ENCODE results near the gene SLC10A7. TPM values are rescaled to one million over a fixed set of nuclear protein-coding genes. Genes with fewer than 3 reads are reported as not detected.
A peak's percentile ranks its signal among the peaks of the same experiment; 100 is the strongest.

The SLC10A7 gene
- total RNA-seq, 8 experiments from 2014 or later, result 4.8 to 11.6 (median 9.3) TPM

DNA sequence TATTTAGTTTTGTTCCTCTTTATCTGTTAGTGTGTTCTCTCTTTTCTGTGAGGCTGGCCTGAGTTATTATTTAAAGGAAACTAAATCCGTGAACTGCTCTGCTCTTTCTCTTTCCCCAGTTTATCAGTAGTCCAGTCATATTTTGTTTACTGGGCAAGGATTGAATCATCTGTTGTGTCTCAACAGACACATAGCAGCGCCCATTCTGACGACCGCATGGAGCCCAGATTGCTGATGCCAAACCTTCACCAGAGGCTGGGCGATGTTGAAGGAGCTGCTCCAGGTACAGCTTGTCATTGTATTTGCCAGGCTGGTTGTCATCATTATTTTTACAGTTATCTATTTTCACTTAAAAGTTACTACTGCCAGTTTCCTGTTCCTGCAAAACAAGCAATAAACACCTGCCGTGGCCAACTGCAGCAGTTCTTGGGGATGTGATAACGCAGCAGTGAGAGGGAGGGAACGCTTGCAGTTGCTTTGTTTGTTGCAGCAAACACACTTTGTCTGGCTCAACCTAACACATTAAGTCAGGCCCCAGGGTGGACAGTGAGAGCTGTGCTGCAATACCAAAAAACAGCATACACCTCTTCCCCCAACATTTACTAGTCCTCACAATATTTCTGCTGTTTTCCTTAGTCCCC is 297.3 kb downstream of the SLC10A7 start:
- ATAC-seq (replicated peaks in 6 of 8), result peak in 1 of 8 experiments; percentile 28
- Histone ChIP-seq H3K4me1 (replicated peaks in 1 of 2) (no peaks in the 10 kb centered on the region), H3K4me3 (no peak overlapping the region), H3K27ac (no peak overlapping the region)
- 14 to 93% (median 74%) methylated on average over 2 to 7 of the region's 8 CpGs; no CpG with 5 or more reads in 1 of the 10 experiments for WGBS, 10 experiments
- in situ Hi-C loops (cut with MboI; ENCODE audit: low pct_unique_long_range_greater_than_20kb in 2 of 9, low sequenced_read_pairs in 9 of 9, unreplicated experiment in 9 of 9), result no loop called here

- WGBS, 10 experiments, result 25 to 87% (median 67%) methylated on average over 2 to 7 of the region's 8 CpGs
- peak in 2 of 8 experiments; percentile 33 to 52 for ATAC-seq (replicated peaks in 6 of 8)
- Histone ChIP-seq H3K4me1 (replicated peaks in 1 of 2) (no peaks in the 10 kb centered on the region), H3K27ac (no peak overlapping the region), H3K4me3 (no peak overlapping the region)
- in situ Hi-C loops (cut with MboI; ENCODE audit: low pct_unique_long_range_greater_than_20kb in 2 of 9, low sequenced_read_pairs in 9 of 9, unreplicated experiment in 9 of 9), result no loop called here
Observed at GRCh38 chr4:146222313-146222712, 299.4 kb downstream of the SLC10A7 start.

GRCh38 chr4:146214238-146214637 is 307.5 kb downstream of the SLC10A7 start, which contains the start of gene REELD1:
REELD1 (plus strand) TSS chr4:146214538; CDS start chr4:146216953, 2,415 bp downstream.
- in situ Hi-C loops (cut with MboI; ENCODE audit: low pct_unique_long_range_greater_than_20kb in 2 of 9, low sequenced_read_pairs in 9 of 9, unreplicated experiment in 9 of 9), result no loop called here
- whole genome bisulfite sequencing, 10 experiments, result 0 to 100% (median 55%) methylated on average over 1 to 5 of the region's 5 CpGs; no CpG with 5 or more reads in 3 of the 10 experiments

GRCh38 chr4:146212781-146213180 is 309.0 kb downstream of the SLC10A7 start:
- in situ Hi-C loops (cut with MboI; ENCODE audit: low pct_unique_long_range_greater_than_20kb in 2 of 9, low sequenced_read_pairs in 9 of 9, unreplicated experiment in 9 of 9), result no loop called here
- no peaks in the 10 kb centered on the region for H3K4me1 ChIP-seq (replicated peaks in 1 of 2)
- ATAC-seq (replicated peaks in 6 of 8), result no peak
- no peak overlapping the region for H3K4me3 ChIP-seq
- 42 to 97% (median 75%) methylated on average over 2 to 7 of the region's 9 CpGs; no CpG with 5 or more reads in 5 of the 10 experiments for WGBS, 10 experiments
- no peak overlapping the region for H3K27ac ChIP-seq

More at GRCh38 chr4:146214238-146214637, 307.5 kb downstream of the SLC10A7 start, which contains the start of gene REELD1:
- H3K27ac ChIP-seq, result no peak within 1 kb of the TSS
- H3K4me3 ChIP-seq, result no peak within 1 kb of the TSS
- no peak for ATAC-seq (replicated peaks in 6 of 8)
- H3K4me1 ChIP-seq (replicated peaks in 1 of 2), result no peaks in the 10 kb centered on the region

GRCh38 chr4:146211440-146211839 is 310.3 kb downstream of the SLC10A7 start:
- Histone ChIP-seq H3K4me1 (replicated peaks in 1 of 2) (no peaks in the 10 kb centered on the region), H3K4me3 (no peak overlapping the region), H3K27ac (no peak overlapping the region)
- ATAC-seq (replicated peaks in 6 of 8), result no peak
- WGBS, 10 experiments, result 28 to 100% (median 84%) methylated on average over 1 to 7 of the region's 7 CpGs
- in situ Hi-C loops (cut with MboI; ENCODE audit: low pct_unique_long_range_greater_than_20kb in 2 of 9, low sequenced_read_pairs in 9 of 9, unreplicated experiment in 9 of 9), result no loop called here

DNA sequence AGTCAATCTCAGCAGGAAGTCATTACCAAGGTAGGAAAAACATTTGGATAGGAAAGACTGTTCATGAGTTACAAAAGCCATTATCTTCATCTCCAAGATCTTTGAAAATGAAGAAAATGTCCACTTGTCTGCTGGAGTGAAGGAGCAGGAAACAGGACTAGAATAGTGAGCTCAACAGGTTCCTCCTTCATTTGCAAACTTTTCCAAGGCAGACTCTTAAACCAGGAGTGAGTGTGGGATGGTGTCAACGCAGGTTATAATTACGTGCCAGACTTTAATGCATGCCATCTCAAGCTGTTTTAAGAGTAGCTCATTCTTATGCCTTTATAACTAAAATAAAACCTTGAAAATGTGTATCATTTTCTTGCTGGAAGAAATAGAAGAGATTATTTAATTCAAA is 310.9 kb downstream of the SLC10A7 start:
- Histone ChIP-seq H3K27ac (no peak overlapping the region), H3K4me3 (no peak overlapping the region)
- 10 to 100% (median 67%) methylated on average over 1 to 2 of the region's 2 CpGs; no CpG with 5 or more reads in 3 of the 10 experiments for WGBS, 10 experiments

DNA sequence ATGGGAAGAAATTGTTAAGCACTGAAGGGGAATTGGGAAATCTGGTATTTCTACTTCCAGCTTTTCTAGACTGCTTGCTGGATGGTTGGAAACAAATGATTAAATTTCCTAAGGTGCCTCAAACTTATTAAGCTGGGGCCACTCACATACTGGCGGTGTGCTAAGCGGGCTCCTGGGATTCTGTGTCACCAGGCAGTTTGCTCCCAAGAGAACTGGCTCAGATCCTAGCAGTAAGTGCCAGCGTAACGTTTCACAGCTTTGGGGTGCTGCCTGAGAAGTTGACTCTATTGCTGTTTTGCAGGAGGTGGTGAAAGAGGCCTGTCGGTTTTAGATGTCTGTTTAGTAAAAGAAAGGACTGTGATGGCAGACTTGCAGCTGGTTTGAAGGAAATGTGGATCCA is 314.3 kb downstream of the SLC10A7 start:
- 13 to 91% (median 76%) methylated on average over 2 to 5 of the region's 5 CpGs; no CpG with 5 or more reads in 2 of the 10 experiments for WGBS, 10 experiments
- no peak for ATAC-seq (replicated peaks in 6 of 8)
- in situ Hi-C loops (cut with MboI; ENCODE audit: low pct_unique_long_range_greater_than_20kb in 2 of 9, low sequenced_read_pairs in 9 of 9, unreplicated experiment in 9 of 9), result no loop called here

More for the DNA sequence above, 310.9 kb downstream of the SLC10A7 start:
- no peak for ATAC-seq (replicated peaks in 6 of 8)
- H3K4me1 ChIP-seq (replicated peaks in 1 of 2), result no peaks in the 10 kb centered on the region
- in situ Hi-C loops (cut with MboI; ENCODE audit: low pct_unique_long_range_greater_than_20kb in 2 of 9, low sequenced_read_pairs in 9 of 9, unreplicated experiment in 9 of 9), result no loop called here

More for the DNA sequence above, 314.3 kb downstream of the SLC10A7 start:
- Histone ChIP-seq H3K4me1 (replicated peaks in 1 of 2) (peaks cover 0 to 4% of the 10 kb centered on the region in 2 donors), H3K27ac (no peak overlapping the region), H3K4me3 (no peak overlapping the region)

Other genes starting within 250 kb of the SLC10A7 start
- gene POU4F2, start 117.0 kb upstream of the SLC10A7 start, total RNA-seq, result under 1 TPM in 5 of 8 experiments, not detected in 3; 0.04 to 0.24 (median 0.10) TPM